WTC11 (cell line): ENCODE results near the gene CA5A. TPM values are rescaled to one million over a fixed set of nuclear protein-coding genes. Genes with fewer than 3 reads are reported as not detected.
A peak's percentile ranks its signal among the peaks of the same experiment; 100 is the strongest.

Experiments used
- ATAC-seq: fragments of 200-7000 bp; cut with Tn5 transposase; 2 replicates; pipeline ENCODE4 v1.10.0; 2021; ENCODE audit warnings: mild to moderate bottlenecking, moderate library complexity
- CTCF ChIA-PET: fragments of 300-600 bp; sonication (Branson Sonifier 250); formaldehyde crosslinking; loops from one replicate; lab custom pipeline; 2021; ENCODE audit warnings: antibody characterized with exemption; lab: Charles Lee
- POLR2A ChIA-PET: fragments of 350-600 bp; sonication (Branson Sonifier 250); formaldehyde crosslinking; loops from one replicate; lab custom pipeline; 2021; ENCODE audit warnings: antibody characterized with exemption; lab: Charles Lee
- DNase-seq: peaks from one replicate; pipeline ENCODE4 v3.0.0; 2021; ENCODE audit warnings: low spot score
- H3K27ac Mint-ChIP-seq: 2 replicates; pipeline ENCODE4 v1.8.0; 2021; ENCODE audit warnings: mixed read lengths
- H3K27me3 Mint-ChIP-seq: 2 replicates; pipeline ENCODE4 v1.8.0; 2021; ENCODE audit warnings: low read depth, mild to moderate bottlenecking, moderate library complexity, mixed read lengths
- H3K36me3 Mint-ChIP-seq: 2 replicates; pipeline ENCODE4 v1.8.0; 2021; ENCODE audit warnings: mixed read lengths
- H3K4me1 Mint-ChIP-seq: 2 replicates; pipeline ENCODE4 v1.8.0; 2022; ENCODE audit warnings: mixed read lengths
- H3K4me3 Mint-ChIP-seq: 2 replicates; pipeline ENCODE4 v1.8.0; 2021; ENCODE audit warnings: mild to moderate bottlenecking, moderate library complexity, mixed read lengths
- H3K9me3 Mint-ChIP-seq: 2 replicates; pipeline ENCODE4 v1.8.0; 2021; ENCODE audit warnings: mixed read lengths
- AFF4 ChIP-seq: sonication (generic); formaldehyde crosslinking; IDR thresholded peaks from 2 replicates; pipeline ENCODE4 v1.8.1; 2023; ENCODE audit warnings: mild to moderate bottlenecking, missing genetic modification reagents, borderline replicate concordance
- ARID4B ChIP-seq: sonication (generic); formaldehyde crosslinking; IDR thresholded peaks from 2 replicates; pipeline ENCODE4 v1.8.0; 2023; ENCODE audit warnings: missing genetic modification reagents, mild to moderate bottlenecking, borderline replicate concordance
- ATF2 ChIP-seq: sonication (generic); formaldehyde crosslinking; IDR thresholded peaks from 2 replicates; pipeline ENCODE4 v1.8.1; 2022; ENCODE audit warnings: low read depth, missing genetic modification reagents, borderline replicate concordance
- ATF3 ChIP-seq: sonication (generic); formaldehyde crosslinking; conservative IDR thresholded peaks from 2 replicates; pipeline ENCODE4 v1.8.1; 2022; ENCODE audit warnings: mild to moderate bottlenecking, missing genetic modification reagents
- EMX1 ChIP-seq: fragments of 250-450 bp; sonication (Bioruptor Pico); IDR thresholded peaks from 2 replicates; pipeline ENCODE4 v1.8.0; 2021; ENCODE audit warnings: mild to moderate bottlenecking
- IRF1 ChIP-seq: sonication (generic); formaldehyde crosslinking; IDR thresholded peaks from 2 replicates; pipeline ENCODE4 v1.8.0; 2023; ENCODE audit warnings: missing genetic modification reagents
- NFATC4 ChIP-seq: fragments of 250-450 bp; sonication (Bioruptor Pico); IDR thresholded peaks from 2 replicates; pipeline ENCODE4 v1.9.0; 2021; ENCODE audit warnings: mild to moderate bottlenecking
- NFE2L1 ChIP-seq: sonication (generic); formaldehyde crosslinking; IDR thresholded peaks from 2 replicates; pipeline ENCODE4 v1.8.1; 2023; ENCODE audit warnings: missing genetic modification reagents
- NR2C2 ChIP-seq: sonication (generic); formaldehyde crosslinking; IDR thresholded peaks from 2 replicates; pipeline ENCODE4 v1.8.0; 2022; ENCODE audit warnings: mild to moderate bottlenecking, missing genetic modification reagents
- NR3C1 ChIP-seq: sonication (generic); formaldehyde crosslinking; conservative IDR thresholded peaks from 2 replicates; pipeline ENCODE4 v1.8.1; 2023; ENCODE audit warnings: low read depth, mild to moderate bottlenecking, missing genetic modification reagents
- OVOL2 ChIP-seq: fragments of 250-450 bp; sonication (Bioruptor Pico); IDR thresholded peaks from 2 replicates; pipeline ENCODE4 v1.9.0; 2021; ENCODE audit warnings: mild to moderate bottlenecking, borderline replicate concordance
- SMAD3 ChIP-seq: sonication (generic); formaldehyde crosslinking; IDR thresholded peaks from 2 replicates; pipeline ENCODE4 v1.8.0; 2022; ENCODE audit warnings: missing genetic modification reagents, mild to moderate bottlenecking, borderline replicate concordance
- SMAD4 ChIP-seq: sonication (generic); formaldehyde crosslinking; IDR thresholded peaks from 2 replicates; pipeline ENCODE4 v1.8.0; 2022; ENCODE audit warnings: mild to moderate bottlenecking, missing genetic modification reagents
- SOX15 ChIP-seq: fragments of 250-450 bp; sonication (Bioruptor Pico); IDR thresholded peaks from 2 replicates; pipeline ENCODE4 v1.9.0; 2021; ENCODE audit warnings: mild to moderate bottlenecking
- USF1 ChIP-seq: sonication (generic); formaldehyde crosslinking; IDR thresholded peaks from 2 replicates; pipeline ENCODE4 v1.8.0; 2022; ENCODE audit warnings: mild to moderate bottlenecking, missing genetic modification reagents
- ZBTB21 ChIP-seq: sonication (generic); formaldehyde crosslinking; IDR thresholded peaks from 2 replicates; pipeline ENCODE4 v1.8.1; 2023; ENCODE audit warnings: mild to moderate bottlenecking, missing genetic modification reagents, borderline replicate concordance
- ZBTB43 ChIP-seq: sonication (generic); formaldehyde crosslinking; IDR thresholded peaks from 2 replicates; pipeline ENCODE4 v1.8.1; 2023; ENCODE audit warnings: mild to moderate bottlenecking, missing genetic modification reagents
- ZNF138 ChIP-seq: sonication (generic); formaldehyde crosslinking; conservative IDR thresholded peaks from 2 replicates; pipeline ENCODE4 v1.8.1; 2022; ENCODE audit warnings: mild to moderate bottlenecking, moderate library complexity, missing genetic modification reagents
- total RNA-seq: library from RNA; stranded (reverse); gene quantifications from 3 replicates; pipeline ENCODE4 v1.2.3, GENCODE V29; 2021

CA5A gene
- total RNA-seq, 1 experiment from 2014 or later, result not detected

GRCh38 chr16:87960852-87961251, 24.5 kb upstream of the CA5A start:
- TF ChIP-seq USF1 (CRISPR knock-in tag) (no peak), ATF2 (CRISPR knock-in tag) (no peak), EMX1 (CRISPR knock-in tag) (no peak), ZBTB21 (CRISPR knock-in tag) (no peak), NFATC4 (CRISPR knock-in tag) (no peak), SOX15 (CRISPR knock-in tag) (no peak), NFE2L1 (no peak), SMAD3 (CRISPR knock-in tag) (no peak), OVOL2 (no peak)
- TF ChIP-seq, all 79 proteins: peak for 0
- ATAC-seq, result no peak
- CTCF ChIA-PET, result no interaction called here
- no peaks in the 10 kb centered on the region for H3K9me3 Mint-ChIP-seq
- peaks cover 36% of the 10 kb centered on the region for H3K4me1 Mint-ChIP-seq
- H3K27me3 Mint-ChIP-seq, result no peaks in the 10 kb centered on the region
- no peak overlapping the region for H3K4me3 Mint-ChIP-seq
- H3K27ac Mint-ChIP-seq, result no peak overlapping the region
- POLR2A ChIA-PET, result no interaction called here
- no peak for DNase-seq
- peaks cover 9% of the 10 kb centered on the region for H3K36me3 Mint-ChIP-seq

- H3K4me3 Mint-ChIP-seq, result no peak overlapping the region
- H3K36me3 Mint-ChIP-seq, result peaks cover 9% of the 10 kb centered on the region
- peak overlapping the region; percentile 63; the same call in 1 of the 2 replicates for H3K27ac Mint-ChIP-seq
- ChIA-PET CTCF (no interaction called here), POLR2A (no interaction called here)
- no peaks in the 10 kb centered on the region for H3K27me3 Mint-ChIP-seq
- no peaks in the 10 kb centered on the region for H3K9me3 Mint-ChIP-seq
- peaks cover 36% of the 10 kb centered on the region for H3K4me1 Mint-ChIP-seq
- DNase-seq (no peak), ATAC-seq (no peak)
- no peak for TF ChIP-seq AFF4 (CRISPR knock-in tag)
- TF ChIP-seq ATF3, result no peak
- TF ChIP-seq ARID4B (CRISPR knock-in tag), result no peak
- TF ChIP-seq SMAD3 (CRISPR knock-in tag), result no peak
- TF ChIP-seq ZBTB43 (CRISPR knock-in tag), result no peak
- TF ChIP-seq ZNF138 (CRISPR knock-in tag), result no peak
- TF ChIP-seq IRF1 (CRISPR knock-in tag), result no peak
- TF ChIP-seq NFE2L1, result no peak
- no peak for TF ChIP-seq NR2C2 (CRISPR knock-in tag)
- no peak for TF ChIP-seq SMAD4 (CRISPR knock-in tag)
- no peak for TF ChIP-seq USF1 (CRISPR knock-in tag)
- no peak for TF ChIP-seq NR3C1 (CRISPR knock-in tag)
Measured at GRCh38 chr16:87960296-87960695, 24.0 kb upstream of the CA5A start.
